Omental fat pad (tissue), 4 donors: ENCODE measurements around the gene SOX5. TPM values are rescaled to one million over a fixed set of nuclear protein-coding genes. Genes with fewer than 3 reads are reported as not detected.

Experiments used
- ATAC-seq: fragments of 150-250 bp; one replicate; pipeline ENCODE4 v1.9.1; 2016; ENCODE audit warnings: mild to moderate bottlenecking, moderate library complexity; ENCODE audit not compliant: low FRiP score
- DNase-seq: peaks from one replicate; pipeline ENCODE4 v3.0.0-alpha.2; 2019; ENCODE audit warnings: low spot score
- total RNA-seq, 4 donors: library from RNA; depleted of rRNA; stranded (reverse); fragments of >200 nt; gene quantifications; one replicate each; pipeline ENCODE4 v1.1.0, GENCODE V29; 2016
- TF ChIP-seq, protein P1 (sequence below), 3 donors: fragments of 450-650 bp; IDR thresholded peaks; one replicate each; pipeline ENCODE4 v1.5.1; 2016 to 2017; ENCODE audit warnings: antibody characterized with exemption in 3 of 3, mild to moderate bottlenecking in 3 of 3, moderate library complexity in 2 of 3

Gene SOX5
- total RNA-seq, 4 donors from 2014 or later = 22.1 to 67.6 (median 34.6) TPM

DNA sequence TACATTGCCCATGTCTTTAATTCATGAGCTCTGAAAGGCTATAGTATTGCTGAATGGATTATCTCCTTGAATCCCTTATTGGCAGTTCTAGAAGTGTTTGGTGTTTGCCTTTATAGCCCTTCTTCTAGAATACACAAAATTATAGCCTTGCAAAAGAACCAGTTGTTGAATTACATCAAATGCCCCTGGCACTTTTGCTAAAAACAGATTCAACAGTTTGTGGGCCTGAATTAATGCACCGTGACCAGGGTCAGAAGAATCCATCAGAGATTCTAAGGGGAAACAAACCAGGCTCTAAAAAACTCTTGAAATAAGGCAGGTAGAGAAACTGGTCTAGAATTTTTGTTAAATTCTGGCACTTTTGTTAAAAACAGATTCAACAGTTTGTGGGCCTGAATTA, 197.8 kb downstream of the SOX5 start:
- ATAC-seq (no peak), DNase-seq (no peak)
- TF ChIP-seq, protein P1, sequence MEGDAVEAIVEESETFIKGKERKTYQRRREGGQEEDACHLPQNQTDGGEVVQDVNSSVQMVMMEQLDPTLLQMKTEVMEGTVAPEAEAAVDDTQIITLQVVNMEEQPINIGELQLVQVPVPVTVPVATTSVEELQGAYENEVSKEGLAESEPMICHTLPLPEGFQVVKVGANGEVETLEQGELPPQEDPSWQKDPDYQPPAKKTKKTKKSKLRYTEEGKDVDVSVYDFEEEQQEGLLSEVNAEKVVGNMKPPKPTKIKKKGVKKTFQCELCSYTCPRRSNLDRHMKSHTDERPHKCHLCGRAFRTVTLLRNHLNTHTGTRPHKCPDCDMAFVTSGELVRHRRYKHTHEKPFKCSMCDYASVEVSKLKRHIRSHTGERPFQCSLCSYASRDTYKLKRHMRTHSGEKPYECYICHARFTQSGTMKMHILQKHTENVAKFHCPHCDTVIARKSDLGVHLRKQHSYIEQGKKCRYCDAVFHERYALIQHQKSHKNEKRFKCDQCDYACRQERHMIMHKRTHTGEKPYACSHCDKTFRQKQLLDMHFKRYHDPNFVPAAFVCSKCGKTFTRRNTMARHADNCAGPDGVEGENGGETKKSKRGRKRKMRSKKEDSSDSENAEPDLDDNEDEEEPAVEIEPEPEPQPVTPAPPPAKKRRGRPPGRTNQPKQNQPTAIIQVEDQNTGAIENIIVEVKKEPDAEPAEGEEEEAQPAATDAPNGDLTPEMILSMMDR (IDR thresholded peaks at IDR 0.05) = no peak

DNA sequence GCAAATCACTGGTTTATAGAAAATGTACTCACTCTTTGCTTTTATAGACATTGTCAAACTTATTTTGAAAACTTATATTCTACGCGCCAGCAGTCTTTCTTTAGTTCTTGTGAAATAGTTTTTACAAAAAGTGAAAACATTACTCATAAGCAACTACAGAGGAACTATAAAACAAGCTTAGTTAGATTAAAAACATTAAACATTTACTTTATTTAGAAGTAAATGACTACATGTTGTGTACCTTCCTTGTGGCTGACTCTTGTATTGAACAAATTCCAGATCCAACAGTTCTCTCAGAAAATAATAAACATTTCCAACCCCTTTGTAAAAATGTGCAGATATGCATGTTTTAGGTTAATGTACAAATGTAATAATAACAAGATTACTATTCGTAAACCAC, 198.5 kb downstream of the SOX5 start:
- TF ChIP-seq, protein P1 (IDR thresholded peaks at IDR 0.05) = no peak
- ATAC-seq (no peak), DNase-seq (no peak)

DNA sequence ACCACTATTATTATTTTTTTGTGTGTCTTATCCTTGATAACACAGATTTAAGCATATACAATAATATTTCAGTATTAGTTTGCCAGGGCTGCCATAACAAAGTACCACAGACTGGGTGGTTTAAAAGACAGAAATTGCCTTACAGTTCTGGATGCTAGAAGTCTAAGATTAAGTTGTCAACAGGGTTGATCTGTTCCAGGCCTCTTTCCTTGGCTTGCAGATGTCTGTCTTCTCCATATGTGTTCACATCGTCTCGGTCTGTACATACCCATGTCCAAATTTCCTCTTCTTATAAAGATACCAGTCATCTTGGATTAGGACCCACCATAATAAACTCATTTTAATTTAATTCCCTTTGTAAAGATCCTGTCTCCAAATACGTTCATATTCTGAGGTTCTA, 204.8 kb downstream of the SOX5 start:
- no peak for ATAC-seq
- TF ChIP-seq, protein P1 (IDR thresholded peaks at IDR 0.05) = no peak
- no peak for DNase-seq

DNA sequence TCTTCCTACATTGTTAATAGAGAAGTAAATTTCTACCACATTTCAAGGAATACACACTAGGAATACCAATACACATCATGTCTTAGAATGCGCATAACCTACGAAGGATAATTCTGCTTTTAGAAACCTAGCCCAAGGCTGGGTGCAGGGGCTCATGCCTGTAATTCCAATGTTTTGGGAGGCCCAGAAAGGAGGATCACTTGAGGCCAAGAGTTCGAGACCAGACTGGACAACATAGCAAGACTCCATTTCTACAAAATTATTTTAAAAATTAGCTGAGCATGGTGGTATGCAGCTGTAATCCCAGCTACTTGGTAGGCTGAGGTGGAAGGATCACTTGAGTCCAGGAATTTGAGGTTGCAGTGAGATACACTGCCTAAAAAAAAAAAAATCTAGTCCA, 206.9 kb downstream of the SOX5 start:
- TF ChIP-seq, protein P1 (IDR thresholded peaks at IDR 0.05) = no peak
- ATAC-seq (no peak), DNase-seq (no peak)

DNA sequence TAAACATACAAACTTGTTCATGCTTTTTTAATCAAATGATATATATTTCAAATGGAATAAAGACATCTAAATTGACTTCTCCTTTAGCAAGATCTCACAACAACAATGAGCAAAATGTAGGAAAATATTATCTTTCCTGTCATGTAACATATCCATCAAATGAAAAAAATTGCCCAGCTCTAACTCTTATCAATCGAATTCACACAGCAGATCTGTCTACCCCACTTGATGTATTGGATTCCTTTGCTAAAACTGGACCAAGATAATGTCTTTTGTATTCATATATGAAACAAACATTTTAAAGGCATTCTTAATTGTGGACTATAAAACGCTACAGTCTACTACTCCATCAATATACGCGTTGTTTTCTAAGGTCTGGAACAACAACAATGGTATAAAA, 218.0 kb downstream of the SOX5 start:
- DNase-seq (no peak), ATAC-seq (no peak)
- TF ChIP-seq, protein P1 (IDR thresholded peaks at IDR 0.05) = no peak

DNA sequence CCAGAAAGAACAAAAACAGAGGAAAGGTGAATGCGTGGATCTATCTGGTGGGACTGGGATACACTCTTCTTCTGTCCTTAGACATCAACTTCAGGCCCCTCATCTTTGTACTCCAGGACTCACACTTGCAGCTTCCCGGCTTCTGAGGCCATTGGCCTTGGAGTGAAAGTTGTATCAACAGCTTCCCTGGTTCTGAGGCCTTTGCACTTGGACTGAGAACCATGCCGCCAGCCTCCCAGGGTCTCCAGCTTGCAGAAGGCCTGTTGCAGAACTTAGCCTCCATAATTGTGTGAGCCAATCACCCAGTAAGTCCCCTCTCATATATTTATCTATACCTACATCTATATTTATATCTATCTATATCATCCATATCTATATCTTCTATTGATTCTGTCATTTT, 218.4 kb downstream of the SOX5 start:
- DNase-seq (no peak), ATAC-seq (no peak)
- TF ChIP-seq, protein P1 (IDR thresholded peaks at IDR 0.05) = no peak

DNA sequence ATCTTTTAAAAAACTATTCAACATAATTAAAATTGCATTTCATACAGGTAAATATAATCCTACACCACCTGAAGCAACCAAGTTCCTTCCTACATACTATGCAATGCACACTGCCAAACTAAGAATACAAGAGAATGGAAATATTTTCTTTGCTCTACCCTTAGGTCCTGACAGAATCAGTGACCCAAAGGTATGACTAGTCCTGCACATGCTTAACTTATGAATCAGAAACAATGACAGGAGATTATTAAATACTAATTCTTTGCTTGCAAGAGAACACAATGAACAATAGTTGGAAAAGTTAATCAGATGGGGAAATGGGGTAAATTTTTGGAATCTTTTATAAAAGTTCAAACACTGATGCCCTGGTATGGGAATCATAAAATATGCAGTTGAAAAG, 220.1 kb downstream of the SOX5 start:
- TF ChIP-seq, protein P1 (IDR thresholded peaks at IDR 0.05) = no peak
- DNase-seq = no peak
- no peak for ATAC-seq
